ENCODE measurements around the gene GINS2.

DNA sequence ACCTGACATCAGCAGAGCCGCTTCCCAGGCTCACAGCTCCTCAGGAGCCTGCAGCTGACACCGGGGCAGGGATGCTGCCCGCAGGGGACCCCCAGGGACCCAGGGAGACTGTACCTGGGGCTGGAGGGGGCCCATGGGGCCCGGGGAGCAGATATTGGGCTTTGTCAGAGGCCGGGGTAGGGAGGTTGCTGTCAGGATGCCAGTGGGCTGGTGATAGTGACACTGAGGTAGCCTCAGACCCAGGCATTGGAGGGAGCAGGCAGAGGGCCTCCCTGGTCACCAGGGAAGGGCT lies 60.5 kb downstream of the GINS2 start:
- TF ChIP-seq, protein P1, sequence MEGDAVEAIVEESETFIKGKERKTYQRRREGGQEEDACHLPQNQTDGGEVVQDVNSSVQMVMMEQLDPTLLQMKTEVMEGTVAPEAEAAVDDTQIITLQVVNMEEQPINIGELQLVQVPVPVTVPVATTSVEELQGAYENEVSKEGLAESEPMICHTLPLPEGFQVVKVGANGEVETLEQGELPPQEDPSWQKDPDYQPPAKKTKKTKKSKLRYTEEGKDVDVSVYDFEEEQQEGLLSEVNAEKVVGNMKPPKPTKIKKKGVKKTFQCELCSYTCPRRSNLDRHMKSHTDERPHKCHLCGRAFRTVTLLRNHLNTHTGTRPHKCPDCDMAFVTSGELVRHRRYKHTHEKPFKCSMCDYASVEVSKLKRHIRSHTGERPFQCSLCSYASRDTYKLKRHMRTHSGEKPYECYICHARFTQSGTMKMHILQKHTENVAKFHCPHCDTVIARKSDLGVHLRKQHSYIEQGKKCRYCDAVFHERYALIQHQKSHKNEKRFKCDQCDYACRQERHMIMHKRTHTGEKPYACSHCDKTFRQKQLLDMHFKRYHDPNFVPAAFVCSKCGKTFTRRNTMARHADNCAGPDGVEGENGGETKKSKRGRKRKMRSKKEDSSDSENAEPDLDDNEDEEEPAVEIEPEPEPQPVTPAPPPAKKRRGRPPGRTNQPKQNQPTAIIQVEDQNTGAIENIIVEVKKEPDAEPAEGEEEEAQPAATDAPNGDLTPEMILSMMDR (conservative IDR thresholded peaks at IDR 0.05; ENCODE audit: low read depth, low read length), result no peak
- TF ChIP-seq POLR2A (IDR thresholded peaks at IDR 0.05; ENCODE audit: low read depth, low read length) (no peak), RCOR1 (IDR thresholded peaks at IDR 0.05; ENCODE audit: insufficient replicate concordance, low read length) (no peak), CHD1 (IDR thresholded peaks at IDR 0.05; ENCODE audit: low read depth, low read length) (no peak)
- TF ChIP-seq, protein P2, sequence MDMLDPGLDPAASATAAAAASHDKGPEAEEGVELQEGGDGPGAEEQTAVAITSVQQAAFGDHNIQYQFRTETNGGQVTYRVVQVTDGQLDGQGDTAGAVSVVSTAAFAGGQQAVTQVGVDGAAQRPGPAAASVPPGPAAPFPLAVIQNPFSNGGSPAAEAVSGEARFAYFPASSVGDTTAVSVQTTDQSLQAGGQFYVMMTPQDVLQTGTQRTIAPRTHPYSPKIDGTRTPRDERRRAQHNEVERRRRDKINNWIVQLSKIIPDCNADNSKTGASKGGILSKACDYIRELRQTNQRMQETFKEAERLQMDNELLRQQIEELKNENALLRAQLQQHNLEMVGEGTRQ (IDR thresholded peaks at IDR 0.05; ENCODE audit: low read depth, low read length), result no peak
